ENCODE results near the gene SLC38A10. TPM values are rescaled to one million over a fixed set of nuclear protein-coding genes. Genes with fewer than 3 reads are reported as not detected.

SLC38A10 gene
- total RNA-seq, 2 donors from 2014 or later, result 83.0 to 129 TPM

DNA sequence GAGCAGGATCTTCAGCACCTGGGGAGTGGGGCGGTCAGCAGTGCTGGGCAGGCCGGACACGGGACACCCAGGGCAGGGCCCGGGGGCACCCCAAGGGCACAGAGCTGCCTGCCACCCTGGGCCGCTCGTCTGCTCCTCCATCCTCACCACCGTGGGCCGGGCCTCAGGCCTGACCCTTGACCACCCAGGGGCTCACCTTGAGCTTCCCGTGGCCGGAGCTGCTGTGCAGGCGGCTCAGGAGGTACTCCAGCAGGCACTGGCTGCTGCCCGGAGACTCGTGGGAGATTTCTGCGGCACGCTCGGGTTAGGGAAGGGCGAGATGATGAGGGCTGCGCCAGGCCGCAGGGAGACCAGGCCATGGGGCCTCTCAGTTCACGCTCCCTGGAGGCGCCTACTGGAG is 58.3 kb downstream of the SLC38A10 start:
- ATAC-seq (ENCODE audit: insufficient number of reproducible peaks, low FRiP score, low read depth) (no peak), DNase-seq (ENCODE audit: low spot score) (no peak)
- peaks cover 12% of the 10 kb centered on the region for H3K36me3 ChIP-seq
- H3K27ac ChIP-seq, result no peak overlapping the region
- H3K4me3 ChIP-seq, result no peak overlapping the region
- peaks cover 18 to 27% of the 10 kb centered on the region in 2 donors for H3K4me1 ChIP-seq (ENCODE audit: control insufficient read depth in 1 of 2, low read depth in 2 of 2)
- H3K27me3 ChIP-seq (replicated peaks; ENCODE audit: insufficient read depth), result no peaks in the 10 kb centered on the region
- TF ChIP-seq, protein P1, sequence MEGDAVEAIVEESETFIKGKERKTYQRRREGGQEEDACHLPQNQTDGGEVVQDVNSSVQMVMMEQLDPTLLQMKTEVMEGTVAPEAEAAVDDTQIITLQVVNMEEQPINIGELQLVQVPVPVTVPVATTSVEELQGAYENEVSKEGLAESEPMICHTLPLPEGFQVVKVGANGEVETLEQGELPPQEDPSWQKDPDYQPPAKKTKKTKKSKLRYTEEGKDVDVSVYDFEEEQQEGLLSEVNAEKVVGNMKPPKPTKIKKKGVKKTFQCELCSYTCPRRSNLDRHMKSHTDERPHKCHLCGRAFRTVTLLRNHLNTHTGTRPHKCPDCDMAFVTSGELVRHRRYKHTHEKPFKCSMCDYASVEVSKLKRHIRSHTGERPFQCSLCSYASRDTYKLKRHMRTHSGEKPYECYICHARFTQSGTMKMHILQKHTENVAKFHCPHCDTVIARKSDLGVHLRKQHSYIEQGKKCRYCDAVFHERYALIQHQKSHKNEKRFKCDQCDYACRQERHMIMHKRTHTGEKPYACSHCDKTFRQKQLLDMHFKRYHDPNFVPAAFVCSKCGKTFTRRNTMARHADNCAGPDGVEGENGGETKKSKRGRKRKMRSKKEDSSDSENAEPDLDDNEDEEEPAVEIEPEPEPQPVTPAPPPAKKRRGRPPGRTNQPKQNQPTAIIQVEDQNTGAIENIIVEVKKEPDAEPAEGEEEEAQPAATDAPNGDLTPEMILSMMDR (IDR thresholded peaks at IDR 0.05), result no peak
- no peaks in the 10 kb centered on the region for H3K9me3 ChIP-seq

GRCh38 chr17:81235822-81236740 is 59.0 kb downstream of the SLC38A10 start:
- TF ChIP-seq, protein P1 (IDR thresholded peaks at IDR 0.05), result no peak
- Histone ChIP-seq H3K4me3 (no peak overlapping the region), H3K27me3 (replicated peaks; ENCODE audit: insufficient read depth) (no peaks in the 10 kb centered on the region), H3K9me3 (no peaks in the 10 kb centered on the region), H3K27ac (no peak overlapping the region), H3K4me1 (ENCODE audit: control insufficient read depth in 1 of 2, low read depth in 2 of 2) (peaks cover 18 to 27% of the 10 kb centered on the region in 2 donors), H3K36me3 (peaks cover 19% of the 10 kb centered on the region)
- no peak for DNase-seq (ENCODE audit: low spot score)
- no peak for ATAC-seq (ENCODE audit: insufficient number of reproducible peaks, low FRiP score, low read depth)

DNA sequence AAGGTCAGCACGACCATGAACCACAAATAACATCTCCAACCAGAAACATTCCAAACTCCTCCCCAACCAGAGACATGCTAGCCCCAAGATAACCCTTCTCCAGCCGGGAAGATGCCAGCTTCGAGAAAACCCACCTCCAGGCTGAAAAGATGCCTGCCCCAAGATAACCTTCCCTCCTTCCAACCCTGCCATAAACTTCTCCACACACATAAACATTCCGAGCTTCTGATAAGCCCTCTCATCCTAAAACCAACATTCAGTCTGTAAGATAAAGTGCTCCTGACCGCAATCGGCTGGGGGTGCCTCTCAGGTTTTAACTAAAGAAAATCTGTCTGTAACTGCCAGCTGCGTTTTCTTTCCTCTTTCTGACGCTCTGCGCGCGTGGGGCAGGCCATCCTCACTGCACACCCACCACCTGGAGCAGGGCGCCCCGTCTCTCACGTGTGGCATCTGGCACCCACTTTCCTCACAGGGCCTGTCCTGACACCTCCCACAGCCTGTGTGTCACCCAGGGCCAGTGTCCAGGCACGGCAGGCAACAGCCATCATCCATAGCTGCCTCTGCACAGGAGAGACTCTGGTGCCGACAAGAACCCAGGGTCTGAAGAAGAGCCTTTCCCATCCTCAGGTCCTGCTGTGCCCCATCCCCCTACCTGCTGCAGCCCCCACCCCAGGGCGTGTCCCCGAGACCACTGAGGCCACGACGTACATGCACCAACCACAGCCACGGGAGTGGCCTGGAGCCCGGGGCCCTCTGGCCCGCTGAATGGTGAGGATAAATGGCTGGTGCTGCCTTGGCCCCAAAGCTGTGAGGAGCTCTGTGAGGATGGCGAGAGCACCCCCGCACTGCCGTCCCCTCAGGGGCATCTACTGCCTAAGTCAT is 59.9 kb downstream of the SLC38A10 start:
- no peak overlapping the region for H3K4me3 ChIP-seq
- no peaks in the 10 kb centered on the region for H3K9me3 ChIP-seq
- no peak overlapping the region for H3K27ac ChIP-seq
- TF ChIP-seq, protein P1 (IDR thresholded peaks at IDR 0.05), result no peak
- H3K36me3 ChIP-seq, result peaks cover 22% of the 10 kb centered on the region
- H3K4me1 ChIP-seq (ENCODE audit: control insufficient read depth in 1 of 2, low read depth in 2 of 2), result peaks cover 16 to 20% of the 10 kb centered on the region in 2 donors
- H3K27me3 ChIP-seq (replicated peaks; ENCODE audit: insufficient read depth), result no peaks in the 10 kb centered on the region
- no peak for DNase-seq (ENCODE audit: low spot score)
- no peak for ATAC-seq (ENCODE audit: insufficient number of reproducible peaks, low FRiP score, low read depth)

GRCh38 chr17:81234506-81234855 is 60.6 kb downstream of the SLC38A10 start:
- DNase-seq (ENCODE audit: low spot score) (no peak), ATAC-seq (ENCODE audit: insufficient number of reproducible peaks, low FRiP score, low read depth) (no peak)
- Histone ChIP-seq H3K27ac (no peak overlapping the region), H3K4me1 (ENCODE audit: control insufficient read depth in 1 of 2, low read depth in 2 of 2) (peaks cover 11 to 15% of the 10 kb centered on the region in 2 donors), H3K36me3 (peaks cover 22% of the 10 kb centered on the region), H3K4me3 (no peak overlapping the region), H3K9me3 (no peaks in the 10 kb centered on the region), H3K27me3 (replicated peaks; ENCODE audit: insufficient read depth) (no peaks in the 10 kb centered on the region)
- TF ChIP-seq, protein P1 (IDR thresholded peaks at IDR 0.05), result no peak
